Gastrocnemius medialis (tissue), 4 donors: Measurements from ENCODE around the gene KIF22. TPM values are rescaled to one million over a fixed set of nuclear protein-coding genes. Genes with fewer than 3 reads are reported as not detected.

Experiments
- ATAC-seq, 2 donors: fragments of 150-250 bp; one replicate each; pipeline ENCODE4 v1.9.1; 2016
- DNase-seq, 2 donors: peaks; one replicate each; pipeline ENCODE4 v3.0.0-alpha.2; 2019
- H3K27ac ChIP-seq, 4 donors: fragments of 200-600 bp; sonication (generic); 1 replicate in 1 of 4; 2 replicates in 3 of 4; pipeline ENCODE4 v1.5.1; 2016 to 2018; ENCODE audit warnings: mild to moderate bottlenecking in 2 of 4, moderate library complexity in 1 of 4
- H3K27me3 ChIP-seq, 3 donors: fragments of 200-600 bp; sonication (generic) in 2 of 3; 1 replicate in 1 of 3; 2 replicates in 2 of 3; pipeline versions ENCODE4 v1.5.1 to v1.6.0; 2016 to 2019; ENCODE audit warnings: mild to moderate bottlenecking in 1 of 3, moderate library complexity in 1 of 3
- H3K36me3 ChIP-seq, 2 donors: fragments of 200-600 bp; sonication (generic) in 1 of 2; one replicate each; pipeline ENCODE4 v1.5.1; 2017 to 2018
- H3K4me1 ChIP-seq, 2 donors: fragments of 200-600 bp; sonication (generic) in 1 of 2; one replicate each; pipeline ENCODE4 v1.5.1; 2016 to 2017; ENCODE audit warnings: mild to moderate bottlenecking in 2 of 2
- H3K4me3 ChIP-seq, 4 donors: fragments of 200-600 bp; sonication (generic) in 3 of 4; 1 replicate in 1 of 4; 2 replicates in 3 of 4; pipeline ENCODE4 v1.5.1; 2016 to 2019; ENCODE audit warnings: mild to moderate bottlenecking in 2 of 4
- H3K9me3 ChIP-seq, 3 donors: fragments of 200-600 bp; sonication (generic) in 2 of 3; 1 replicate in 1 of 3; 2 replicates in 2 of 3; pipeline ENCODE4 v1.5.1; 2016 to 2019
- CTCF ChIP-seq, 5 experiments: fragments of 450-650 bp in 3 of 5; fragments of 200-600 bp in 2 of 5; sonication (generic) in 2 of 5; IDR thresholded peaks in 4 of 5; conservative IDR thresholded peaks in 1 of 5; 1 replicate in 4 of 5; 2 replicates in 1 of 5; pipeline ENCODE4 v1.5.1; 2016 to 2019; ENCODE audit warnings: antibody characterized with exemption in 5 of 5, mild to moderate bottlenecking in 3 of 5, moderate library complexity in 3 of 5
- POLR2A ChIP-seq, 2 donors: fragments of 450-650 bp; IDR thresholded peaks; one replicate each; pipeline ENCODE4 v1.6.1; 2017; ENCODE audit warnings: antibody characterized with exemption in 2 of 2, mild to moderate bottlenecking in 2 of 2, moderate library complexity in 2 of 2
- in situ Hi-C, 4 donors: fragments of 200-750 bp; cut with MboI; loops; one replicate each; pipeline versions ENCODE4 v1.15.0 to v1.8.0; 2017; ENCODE audit warnings: low sequenced_read_pairs in 4 of 4
- intact Hi-C: fragments of 100-400 bp; cut with DNase I; formaldehyde crosslinking; loops from one replicate; pipeline ENCODE4 v1.15.1; 2023; ENCODE audit warnings: low total_unique reads
- total RNA-seq, 4 donors: library from RNA; depleted of rRNA; stranded (reverse); fragments of >200 nt; gene quantifications; one replicate each; pipeline versions ENCODE4 v1.1.0 to v1.2.3, GENCODE V29; 2016

The KIF22 gene
- 10 to 100 TPM in 3 of 4 donors, 1 to 10 TPM in 1; 9.0 to 13.9 (median 12.8) TPM for total RNA-seq

- Histone ChIP-seq H3K27me3 (no peaks in the 10 kb centered on the region), H3K4me1 (peaks cover 18 to 24% of the 10 kb centered on the region in 2 donors), H3K36me3 (no peaks in the 10 kb centered on the region), H3K27ac (peak within 1 kb of the TSS; percentile 89 to 95 (median 93)), H3K9me3 (no peaks in the 10 kb centered on the region), H3K4me3 (peak within 1 kb of the TSS; percentile 91 to 95 (median 92))
- intact Hi-C loops (loop anchor here (1.0 to 10.0 kb wide), 7 partner anchors 15 to 1924 kb away; partner anchors contain the start of genes CDIPT, INO80E, KCTD13 and PAGR1), in situ Hi-C loops (no loop called here)
- peak; percentile 96 to 98 for ATAC-seq
- TF ChIP-seq CTCF (IDR thresholded peaks at IDR 0.05 in 4 of 5, conservative IDR thresholded peaks at IDR 0.05 in 1 of 5) (peak; percentile 68 to 89 (median 79)), POLR2A (IDR thresholded peaks at IDR 0.05) (peak; percentile 51 to 60)
- peak; percentile 99 for DNase-seq
Measured at GRCh38 chr16:29790183-29790948, at the start of gene KIF22. Gene KIF22 (plus strand): TSS chr16:29790751. CDS start chr16:29790760, 9 bp downstream.

- Histone ChIP-seq H3K4me3 (no peak overlapping the region), H3K9me3 (no peaks in the 10 kb centered on the region), H3K4me1 (no peaks in the 10 kb centered on the region), H3K27ac (no peak overlapping the region), H3K36me3 (no peaks in the 10 kb centered on the region), H3K27me3 (no peaks in the 10 kb centered on the region)
- intact Hi-C loops, result no loop called here
- in situ Hi-C loops, result no loop called here
- ATAC-seq (no peak), DNase-seq (no peak)
- TF ChIP-seq POLR2A (IDR thresholded peaks at IDR 0.05) (no peak), CTCF (IDR thresholded peaks at IDR 0.05 in 4 of 5, conservative IDR thresholded peaks at IDR 0.05 in 1 of 5) (no peak)
Measured at GRCh38 chr16:29742683-29743275, 47.8 kb upstream of the KIF22 start.

- Histone ChIP-seq H3K36me3 (no peaks in the 10 kb centered on the region), H3K4me3 (no peak overlapping the region), H3K27ac (no peak overlapping the region), H3K4me1 (no peaks in the 10 kb centered on the region), H3K9me3 (no peaks in the 10 kb centered on the region), H3K27me3 (no peaks in the 10 kb centered on the region)
- TF ChIP-seq POLR2A (IDR thresholded peaks at IDR 0.05) (no peak), CTCF (IDR thresholded peaks at IDR 0.05 in 4 of 5, conservative IDR thresholded peaks at IDR 0.05 in 1 of 5) (no peak)
- in situ Hi-C loops (no loop called here), intact Hi-C loops (no loop called here)
- DNase-seq (no peak), ATAC-seq (no peak)
Measured at GRCh38 chr16:29743475-29743826, 47.1 kb upstream of the KIF22 start.

GRCh38 chr16:29743827-29744531 is 46.6 kb upstream of the KIF22 start:
- in situ Hi-C loops, result no loop called here
- intact Hi-C loops, result no loop called here
- H3K27ac ChIP-seq, result no peak overlapping the region

More at GRCh38 chr16:29743827-29744531, 46.6 kb upstream of the KIF22 start:
- H3K36me3 ChIP-seq, result no peaks in the 10 kb centered on the region
- no peaks in the 10 kb centered on the region for H3K9me3 ChIP-seq
- ATAC-seq (no peak), DNase-seq (no peak)
- no peak for TF ChIP-seq CTCF (IDR thresholded peaks at IDR 0.05 in 4 of 5, conservative IDR thresholded peaks at IDR 0.05 in 1 of 5)
- TF ChIP-seq POLR2A (IDR thresholded peaks at IDR 0.05), result no peak
- H3K4me3 ChIP-seq, result no peak overlapping the region
- H3K27me3 ChIP-seq, result no peaks in the 10 kb centered on the region
- H3K4me1 ChIP-seq, result no peaks in the 10 kb centered on the region
